A673 (cell line): ENCODE measurements around the gene CTNNA3. TPM values are rescaled to one million over a fixed set of nuclear protein-coding genes. Genes with fewer than 3 reads are reported as not detected.

Source experiments
- BruUV-seq: library from RNA; stranded (reverse); fragments of 400-500 nt; replicated peaks from 2 replicates; lab custom pipeline; 2021; lab: Mats Ljungman, UMichigan
- CTCF ChIA-PET: fragments of 300-600 bp; sonication (Branson Sonifier 250); formaldehyde crosslinking; loops from one replicate; lab custom pipeline; 2022; ENCODE audit warnings: antibody characterized with exemption; lab: Charles Lee
- POLR2A ChIA-PET: fragments of 300-600 bp; sonication (Branson Sonifier 250); formaldehyde crosslinking; loops from one replicate; lab custom pipeline; 2022; ENCODE audit warnings: antibody characterized with exemption; ENCODE audit not compliant: low non-redundant PET; lab: Charles Lee
- DNase-seq: peaks from one replicate; pipeline ENCODE4 v3.0.0-alpha.2; 2015; ENCODE audit warnings: low spot score
- H3K27ac ChIP-seq: fragments of 200-600 bp; sonication (generic); 2 replicates; pipeline ENCODE4 v1.5.1; 2016; ENCODE audit warnings: mixed run types, low read depth, mild to moderate bottlenecking, mixed read lengths, antibody characterized with exemption, low read length; ENCODE audit not compliant: poor library complexity, severe bottlenecking
- H3K27me3 ChIP-seq: fragments of 200-600 bp; sonication (generic); replicated peaks from 2 replicates; pipeline ENCODE4 v1.6.1; 2017; ENCODE audit warnings: mixed run types, low read depth, mild to moderate bottlenecking, mixed read lengths, antibody characterized with exemption, low read length; ENCODE audit not compliant: insufficient read depth, poor library complexity
- H3K36me3 ChIP-seq: fragments of 200-600 bp; sonication (generic); 2 replicates; pipeline ENCODE4 v1.6.1; 2016; ENCODE audit warnings: mixed run types, mild to moderate bottlenecking, mixed read lengths, antibody characterized with exemption, low read length; ENCODE audit not compliant: insufficient read depth, poor library complexity, severe bottlenecking
- H3K4me1 ChIP-seq: fragments of 200-600 bp; sonication (generic); 2 replicates; pipeline ENCODE4 v1.6.1; 2017; ENCODE audit warnings: mixed run types, mild to moderate bottlenecking, mixed read lengths, antibody characterized with exemption, low read length; ENCODE audit not compliant: insufficient read depth, poor library complexity, severe bottlenecking
- H3K4me3 ChIP-seq: fragments of 200-600 bp; sonication (generic); 2 replicates; pipeline ENCODE4 v1.5.1; 2016; ENCODE audit warnings: low read depth, mixed run types, mild to moderate bottlenecking, mixed read lengths, low read length; ENCODE audit not compliant: poor library complexity, severe bottlenecking
- H3K9me3 ChIP-seq: fragments of 200-600 bp; sonication (generic); 2 replicates; pipeline ENCODE4 v1.6.1; 2016; ENCODE audit warnings: mixed run types, low read depth, mild to moderate bottlenecking, mixed read lengths, antibody characterized with exemption, low read length; ENCODE audit not compliant: poor library complexity, severe bottlenecking
- CTCF ChIP-seq: fragments of 300-800, 200-600 bp; sonication (generic); conservative IDR thresholded peaks from 2 replicates; pipeline ENCODE4 v1.5.1; 2017; ENCODE audit warnings: low read depth, mild to moderate bottlenecking, antibody characterized with exemption, low read length, moderate library complexity, mixed read lengths
- EZH2 ChIP-seq: fragments of 200-600 bp; sonication (generic); IDR thresholded peaks from 2 replicates; pipeline ENCODE4 v1.6.1; 2017; ENCODE audit warnings: borderline replicate concordance, low read depth, mild to moderate bottlenecking, mixed read lengths, antibody characterized with exemption, low read length; ENCODE audit not compliant: poor library complexity, severe bottlenecking
- intact Hi-C: fragments of 100-400 bp; cut with micrococcal nuclease; formaldehyde crosslinking; loops from one replicate; pipeline ENCODE4 v1.10.0; 2022; ENCODE audit not compliant: unreplicated experiment
- total RNA-seq: library from RNA; stranded (reverse); gene quantifications from 2 replicates; pipeline ENCODE4 v1.2.3, GENCODE V29; 2021

Gene CTNNA3
- total RNA-seq, 1 experiment from 2014 or later = not detected

GRCh38 chr10:66026321-66026720, 1669.7 kb downstream of the CTNNA3 start:
- Histone ChIP-seq H3K36me3 (no peaks in the 10 kb centered on the region), H3K4me3 (no peak overlapping the region), H3K27me3 (no peaks in the 10 kb centered on the region), H3K4me1 (no peaks in the 10 kb centered on the region), H3K27ac (no peak overlapping the region), H3K9me3 (peaks cover 5% of the 10 kb centered on the region)
- BruUV-seq = no TSS peak
- intact Hi-C loops = no loop called here
- POLR2A ChIA-PET = no interaction called here
- CTCF ChIA-PET = no interaction called here
- TF ChIP-seq CTCF = no peak
- no peak for TF ChIP-seq EZH2
- DNase-seq = no peak

GRCh38 chr10:66025186-66025585, 1670.8 kb downstream of the CTNNA3 start:
- intact Hi-C loops = no loop called here
- no peaks in the 10 kb centered on the region for H3K36me3 ChIP-seq
- POLR2A ChIA-PET = no interaction called here

GRCh38 chr10:66021423-66021822, 1674.6 kb downstream of the CTNNA3 start:
- H3K4me1 ChIP-seq = no peaks in the 10 kb centered on the region
- H3K4me3 ChIP-seq = no peak overlapping the region
- ChIA-PET POLR2A (no interaction called here), CTCF (no interaction called here)
- no peaks in the 10 kb centered on the region for H3K27me3 ChIP-seq
- no peak for DNase-seq
- H3K9me3 ChIP-seq = no peaks in the 10 kb centered on the region
- no peak overlapping the region for H3K27ac ChIP-seq
- H3K36me3 ChIP-seq = no peaks in the 10 kb centered on the region
- intact Hi-C loops = no loop called here
- BruUV-seq = no TSS peak
- TF ChIP-seq EZH2 (no peak), CTCF (no peak)

More at GRCh38 chr10:66025186-66025585, 1670.8 kb downstream of the CTNNA3 start:
- H3K4me1 ChIP-seq = no peaks in the 10 kb centered on the region
- no peak overlapping the region for H3K4me3 ChIP-seq
- no peaks in the 10 kb centered on the region for H3K27me3 ChIP-seq
- DNase-seq = no peak
- CTCF ChIA-PET = no interaction called here
- no peak overlapping the region for H3K27ac ChIP-seq
- TF ChIP-seq EZH2 (no peak), CTCF (no peak)
- BruUV-seq = no TSS peak
- peaks cover 5% of the 10 kb centered on the region for H3K9me3 ChIP-seq
